ENCODE data around the gene TRNT1. TPM values are rescaled to one million over a fixed set of nuclear protein-coding genes. Genes with fewer than 3 reads are reported as not detected.

The TRNT1 gene
- total RNA-seq, 1 experiment from 2014 or later, result 21.4 TPM

- no TSS peak for BruUV-seq (replicated peaks)
- no peak overlapping the region for H3K4me3 ChIP-seq (replicated peaks in 1 of 2; ENCODE audit: low read depth in 1 of 2, low read length in 2 of 2)
- no peaks in the 10 kb centered on the region for H3K36me3 ChIP-seq (ENCODE audit: control insufficient read depth in 1 of 2, insufficient read depth in 2 of 2, low read length in 2 of 2)
- TF ChIP-seq FOSL1 (IDR thresholded peaks at IDR 0.05; ENCODE audit: low read depth) (no peak), ZNF274 (IDR thresholded peaks at IDR 0.05; ENCODE audit: low read depth, low read length) (no peak), ATF3 (IDR thresholded peaks at IDR 0.05) (no peak), EZH2phosphoT487 (IDR thresholded peaks at IDR 0.05; ENCODE audit: borderline replicate concordance) (no peak), POLR2AphosphoS5 (IDR thresholded peaks at IDR 0.05; ENCODE audit: low read depth, low read length) (no peak), ZFX (IDR thresholded peaks at IDR 0.05) (no peak), POLR2A (IDR thresholded peaks at IDR 0.05; ENCODE audit: borderline replicate concordance, extremely low read depth, insufficient read depth, insufficient read length) (no peak), CEBPB (IDR thresholded peaks at IDR 0.05; ENCODE audit: low read depth) (no peak), JUND (IDR thresholded peaks at IDR 0.05) (no peak), CTCF (IDR thresholded peaks at IDR 0.05 in 2 of 3, conservative IDR thresholded peaks at IDR 0.05 in 1 of 3; ENCODE audit: borderline replicate concordance in 1 of 3, insufficient read depth in 1 of 3, low read depth in 2 of 3, low read length in 2 of 3) (no peak), SRF (IDR thresholded peaks at IDR 0.05; ENCODE audit: low read depth) (no peak)
- H3K9ac ChIP-seq (ENCODE audit: low read length), result no peak overlapping the region
- H3K27ac ChIP-seq (ENCODE audit: low read depth, low read length), result no peak overlapping the region
- H3K4me2 ChIP-seq (ENCODE audit: low read length), result no peak overlapping the region
- ChIA-PET RAD21 (ENCODE audit: low non-redundant PET in 1 of 2, low total read pairs in 2 of 2, uncharacterized antibody in 2 of 2, unreplicated experiment in 2 of 2) (no interaction called here), CTCF (no interaction called here), POLR2A (no interaction called here)
- H3K9me3 ChIP-seq (ENCODE audit: control insufficient read depth in 1 of 2, insufficient read depth in 1 of 2, low read depth in 1 of 2, low read length in 2 of 2), result no peaks in the 10 kb centered on the region
- H3K27me3 ChIP-seq (ENCODE audit: insufficient read depth, low read length), result peaks cover 17% of the 10 kb centered on the region
- DNase-seq (ENCODE audit: low read depth, low spot score) (no peak), ATAC-seq (no peak)
- intact Hi-C loops (cut with micrococcal nuclease), result no loop called here
- no peaks in the 10 kb centered on the region for H3K79me2 ChIP-seq (ENCODE audit: insufficient read depth, low read length)
- no peaks in the 10 kb centered on the region for H3K9me2 ChIP-seq (ENCODE audit: insufficient read depth)
- H4K20me1 ChIP-seq (ENCODE audit: insufficient read depth), result no peaks in the 10 kb centered on the region
- no peaks in the 10 kb centered on the region for H3K4me1 ChIP-seq (ENCODE audit: control insufficient read depth in 1 of 2, insufficient read depth in 2 of 2, low read length in 2 of 2)
- no peak overlapping the region for H2AFZ ChIP-seq (ENCODE audit: low read depth, low read length, poor library complexity, severe bottlenecking)
These were observed 41.9 kb upstream of the TRNT1 start for GRCh38 chr3:3084890-3085289.
